Measurements from ENCODE around the gene FOXN3. TPM values are rescaled to one million over a fixed set of nuclear protein-coding genes. Genes with fewer than 3 reads are reported as not detected.

Gene FOXN3
- total RNA-seq, 1 experiment from 2014 or later: 125 TPM

DNA sequence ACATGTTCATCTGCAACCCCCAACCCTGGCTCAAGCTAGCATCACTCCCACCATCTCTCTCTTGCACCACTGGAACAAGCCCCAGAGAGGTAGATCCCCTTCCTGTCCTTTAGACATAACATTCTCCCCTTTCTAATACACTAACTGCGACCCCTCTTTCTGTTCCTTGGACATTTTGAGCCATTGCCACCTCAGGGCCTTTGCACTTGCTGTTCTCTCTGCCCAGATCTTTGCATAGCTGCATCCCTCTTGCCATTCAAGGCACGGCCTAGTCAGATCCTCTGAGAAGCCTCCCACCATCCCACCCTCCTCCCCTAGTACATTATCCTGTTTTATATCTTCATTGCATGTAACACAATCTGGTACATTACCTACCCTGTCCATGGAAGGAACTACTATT is 16.5 kb downstream of the FOXN3 start:
- Histone ChIP-seq H3K56ac (ENCODE audit: insufficient read length, low read depth, low read length) (no peak overlapping the region), H3K79me1 (ENCODE audit: insufficient read depth, low read depth, low read length, poor library complexity, severe bottlenecking) (peaks cover 9% of the 10 kb centered on the region), H3K23me2 (ENCODE audit: insufficient read length, low read depth, low read length, poor library complexity, severe bottlenecking) (no peaks in the 10 kb centered on the region), H4K8ac (replicated peaks; ENCODE audit: insufficient read length, low read depth, low read length) (no peak overlapping the region), H2AFZ (ENCODE audit: low read length) (no peak overlapping the region), H3K4ac (ENCODE audit: low read depth, low read length) (peak overlapping the region; percentile 31), H3K9ac (ENCODE audit: extremely low read depth, insufficient read length, low read length) (no peak overlapping the region), H3K4me2 (ENCODE audit: insufficient read depth, insufficient read length, low read length) (no peak overlapping the region), H2BK120ac (ENCODE audit: low read depth, low read length, poor library complexity, severe bottlenecking) (peak overlapping the region; percentile 81), H3K9me3 (ENCODE audit: control insufficient read depth, low read depth, low read length) (no peaks in the 10 kb centered on the region), H2BK15ac (ENCODE audit: low read depth, low read length) (no peak overlapping the region), H3K23ac (ENCODE audit: insufficient read length, low read depth, low read length) (no peak overlapping the region), H4K91ac (ENCODE audit: insufficient read length, low read depth, low read length) (peak overlapping the region; percentile 65), H3K4me1 (ENCODE audit: insufficient read depth, low read length) (peaks cover 3% of the 10 kb centered on the region; the same call in 1 of the 2 replicates), H2AK5ac (ENCODE audit: insufficient read length, low read length) (no peak overlapping the region), H2BK20ac (ENCODE audit: low read depth, low read length, poor library complexity, severe bottlenecking) (no peak overlapping the region), H3K27me3 (ENCODE audit: insufficient read depth, low read length) (no peaks in the 10 kb centered on the region), H3K79me2 (ENCODE audit: insufficient read depth, low read length) (peaks cover 83% of the 10 kb centered on the region), H3K18ac (ENCODE audit: insufficient read length, low read depth, low read length) (peak overlapping the region; percentile 67), H4K20me1 (ENCODE audit: control insufficient read depth, insufficient read depth, insufficient read length) (no peaks in the 10 kb centered on the region), H4K5ac (ENCODE audit: insufficient read length, low read depth, low read length) (no peak overlapping the region), H3K14ac (ENCODE audit: insufficient read depth, low read length) (peak overlapping the region; percentile 72; the same call in 1 of the 2 replicates), H3K27ac (ENCODE audit: insufficient read length, low read depth, low read length) (no peak overlapping the region), H3T11ph (ENCODE audit: low read length) (peak overlapping the region; percentile 55), H2BK5ac (ENCODE audit: insufficient read length, low read length) (peak overlapping the region; percentile 47), H2BK12ac (ENCODE audit: insufficient read length, low read depth, low read length) (peak overlapping the region; percentile 98)
- Mint-ChIP-seq H3K27ac (peak overlapping the region; percentile 79 to 92 (median 90); a peak in 5 of 7 replicates), H3K4me1 (peaks cover 60 to 62% of the 10 kb centered on the region in 2 experiments), H3K9me3 (no peaks in the 10 kb centered on the region), H3K27me3 (ENCODE audit: low read depth) (no peaks in the 10 kb centered on the region), H3K36me3 (ENCODE audit: insufficient read depth in 1 of 3, low read depth in 3 of 3) (peaks cover 16 to 52% (median 35%) of the 10 kb centered on the region in 3 experiments; a peak in 6 of 7 replicates), H3K4me3 (no peak overlapping the region; a peak in 1 of 5 replicates)
- no peak for DNase-seq
- WGBS (ENCODE audit: extremely low coverage, insufficient read length, low lambda C conversion rate): no CpG with 5 or more reads among the region's 2 CpGs
- TF ChIP-seq, protein P1, sequence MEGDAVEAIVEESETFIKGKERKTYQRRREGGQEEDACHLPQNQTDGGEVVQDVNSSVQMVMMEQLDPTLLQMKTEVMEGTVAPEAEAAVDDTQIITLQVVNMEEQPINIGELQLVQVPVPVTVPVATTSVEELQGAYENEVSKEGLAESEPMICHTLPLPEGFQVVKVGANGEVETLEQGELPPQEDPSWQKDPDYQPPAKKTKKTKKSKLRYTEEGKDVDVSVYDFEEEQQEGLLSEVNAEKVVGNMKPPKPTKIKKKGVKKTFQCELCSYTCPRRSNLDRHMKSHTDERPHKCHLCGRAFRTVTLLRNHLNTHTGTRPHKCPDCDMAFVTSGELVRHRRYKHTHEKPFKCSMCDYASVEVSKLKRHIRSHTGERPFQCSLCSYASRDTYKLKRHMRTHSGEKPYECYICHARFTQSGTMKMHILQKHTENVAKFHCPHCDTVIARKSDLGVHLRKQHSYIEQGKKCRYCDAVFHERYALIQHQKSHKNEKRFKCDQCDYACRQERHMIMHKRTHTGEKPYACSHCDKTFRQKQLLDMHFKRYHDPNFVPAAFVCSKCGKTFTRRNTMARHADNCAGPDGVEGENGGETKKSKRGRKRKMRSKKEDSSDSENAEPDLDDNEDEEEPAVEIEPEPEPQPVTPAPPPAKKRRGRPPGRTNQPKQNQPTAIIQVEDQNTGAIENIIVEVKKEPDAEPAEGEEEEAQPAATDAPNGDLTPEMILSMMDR (conservative IDR thresholded peaks at IDR 0.05): no peak
